GM18511 (cell line): ENCODE measurements around the gene PNLIPRP2.

Source experiments
- ATAC-seq: cut with Tn5 transposase; IDR thresholded peaks from one replicate; pipeline ENCODE4 v1.9.1; 2021; ENCODE audit warnings: mild to moderate bottlenecking, moderate library complexity; ENCODE audit not compliant: unreplicated experiment

The PNLIPRP2 gene

DNA sequence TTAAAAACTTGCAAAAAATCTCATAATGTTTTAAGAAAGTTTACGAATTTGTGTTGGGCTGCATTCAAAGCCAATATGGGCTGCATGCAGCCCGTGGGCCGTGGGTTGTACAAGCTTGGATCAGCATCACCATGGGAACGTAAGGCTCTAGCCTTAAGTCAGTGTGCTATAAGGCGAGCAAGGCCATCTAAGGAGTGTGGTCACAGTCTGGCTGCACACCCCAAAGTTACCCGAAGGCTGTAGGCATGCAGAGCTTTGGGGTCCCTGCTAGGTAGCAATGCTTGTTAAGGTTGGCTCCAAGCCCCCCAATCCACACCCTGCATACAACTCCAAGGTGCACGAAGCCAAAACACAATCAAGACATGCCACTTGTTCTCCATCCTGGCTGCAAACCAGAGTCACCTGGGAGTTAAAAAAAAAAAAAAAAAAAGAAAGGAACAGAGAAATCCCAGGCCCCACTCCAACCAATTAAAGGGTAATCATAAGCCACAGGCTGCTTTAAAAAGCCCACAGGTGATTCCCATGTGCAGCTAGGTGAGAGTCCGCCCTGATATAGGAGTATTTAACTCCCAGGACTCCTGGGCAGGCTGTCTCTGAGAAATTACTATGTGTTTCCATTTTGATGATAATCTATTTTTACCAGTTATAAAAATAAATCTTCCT, 8.5 kb upstream of the PNLIPRP2 start:
- no peak for ATAC-seq

DNA sequence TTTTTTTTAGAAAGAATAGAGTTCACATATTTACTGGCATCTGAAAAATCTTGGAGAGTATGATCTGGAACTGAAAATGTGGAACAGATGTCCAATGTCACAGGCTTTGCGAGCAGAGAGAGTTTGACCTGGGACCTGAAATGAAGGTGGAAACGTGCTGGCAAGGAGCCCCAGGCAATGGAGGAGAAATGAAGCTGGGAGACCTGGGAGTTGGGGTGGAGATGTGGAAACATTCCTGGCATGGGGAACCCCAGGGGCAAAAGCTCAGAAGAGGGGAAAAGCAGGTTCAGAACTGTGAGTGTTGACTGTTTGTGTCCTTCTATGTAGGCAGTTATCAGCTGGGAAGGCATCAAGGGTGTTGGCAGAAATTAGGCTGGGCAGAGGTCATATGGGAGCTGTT, 7.3 kb upstream of the PNLIPRP2 start:
- no peak for ATAC-seq

DNA sequence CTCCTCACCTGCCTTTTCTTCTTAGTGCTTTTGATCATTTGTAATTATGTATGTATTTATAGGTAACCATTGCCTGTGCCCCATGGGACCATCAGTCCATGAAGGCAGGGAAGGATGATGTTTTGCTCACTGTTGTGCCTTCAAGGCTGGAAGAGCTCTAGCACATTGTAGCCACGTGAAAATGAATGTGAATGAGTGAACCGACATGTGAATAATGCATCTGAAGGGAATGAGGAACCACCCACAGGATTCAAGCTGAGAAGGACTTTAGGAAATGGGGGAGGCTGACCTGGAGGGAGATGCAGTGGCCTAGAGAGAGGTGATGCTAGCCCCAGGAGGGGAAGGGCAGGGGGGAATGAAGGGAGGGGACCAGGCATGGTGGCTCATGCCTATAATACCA, 6.0 kb upstream of the PNLIPRP2 start:
- no peak for ATAC-seq

DNA sequence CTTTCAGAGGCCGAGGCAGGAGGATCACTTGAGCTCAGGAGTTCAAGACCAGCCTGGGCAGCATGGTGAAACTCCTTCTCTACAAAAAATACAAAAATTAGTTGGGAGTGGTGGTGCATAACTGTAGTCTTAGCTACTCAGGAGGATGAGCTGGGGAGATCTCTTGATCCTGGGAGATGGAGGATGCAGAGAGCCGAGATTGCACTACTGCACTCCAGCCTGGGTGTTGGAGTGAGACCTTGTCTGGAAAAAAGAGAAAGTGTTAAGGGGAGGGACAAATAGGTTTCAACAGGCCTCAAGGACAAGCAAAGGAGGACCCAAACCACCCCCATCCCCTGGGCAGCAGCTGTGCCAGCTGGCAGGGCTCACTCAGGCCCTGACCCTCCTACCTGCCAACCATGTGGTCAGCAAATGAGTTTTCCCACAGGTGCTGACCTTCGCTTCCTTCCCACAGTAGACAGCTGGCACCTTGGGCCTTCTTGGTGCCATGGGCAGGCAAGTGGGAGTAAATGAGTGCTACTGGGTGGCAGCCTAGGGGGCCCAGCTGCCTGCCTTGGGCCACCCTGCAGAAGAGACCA, 5.5 kb upstream of the PNLIPRP2 start:
- no peak for ATAC-seq

DNA sequence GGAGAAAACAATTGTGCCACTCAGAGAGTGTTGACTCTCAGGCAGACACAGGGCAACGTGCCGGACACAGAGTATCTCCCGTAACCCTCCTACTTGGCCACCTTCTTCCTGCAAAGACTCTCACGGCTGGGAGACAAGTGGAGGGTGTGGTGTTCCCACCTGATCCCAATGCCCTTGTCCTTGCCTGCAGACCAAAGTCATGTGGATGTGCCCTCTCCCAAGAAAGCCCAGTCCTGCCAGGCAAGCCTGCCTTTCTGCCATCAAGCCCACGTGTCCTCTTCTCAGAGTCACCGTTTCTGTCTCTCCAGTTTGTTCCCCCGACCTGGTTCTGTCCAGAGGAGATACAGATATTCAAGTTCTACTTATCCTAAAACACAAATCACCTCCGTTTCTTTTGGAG, 723 bp downstream of the PNLIPRP2 start:
- no peak for ATAC-seq

DNA sequence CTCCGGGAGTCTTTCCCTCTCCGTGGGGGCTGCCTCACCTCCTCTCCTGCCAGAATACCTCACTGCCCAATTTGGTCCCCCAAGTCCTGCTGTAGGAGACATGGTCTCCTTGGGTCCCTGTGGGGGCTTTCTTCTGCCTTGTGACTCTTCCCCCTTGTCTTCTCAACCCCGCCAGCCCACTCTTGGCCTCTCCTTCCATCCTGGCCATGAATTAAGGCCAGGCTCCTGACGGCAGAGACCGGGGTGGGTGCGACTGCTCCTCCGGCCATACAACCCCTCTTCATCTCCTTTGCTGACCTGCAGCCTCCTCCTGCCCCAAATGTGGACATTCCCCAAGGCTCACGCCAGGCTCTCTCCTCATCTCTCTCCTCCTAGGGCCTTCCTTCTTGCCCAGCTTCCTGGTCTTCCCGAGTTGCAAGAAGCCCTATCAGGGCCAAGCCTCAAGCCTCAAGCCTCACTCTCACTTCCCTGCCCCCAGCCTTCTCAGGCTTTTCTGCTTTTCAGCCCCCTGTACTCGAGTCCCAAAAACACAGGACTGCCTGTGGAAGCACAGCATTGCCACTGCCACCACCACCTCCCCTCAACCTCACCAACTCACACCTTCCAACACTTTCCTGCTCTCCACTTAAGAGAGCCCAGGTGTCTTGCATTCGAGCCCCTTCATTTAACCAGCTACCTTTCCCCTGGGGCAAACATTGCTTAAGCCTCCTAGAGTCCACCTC, 1.3 kb downstream of the PNLIPRP2 start:
- no peak for ATAC-seq

DNA sequence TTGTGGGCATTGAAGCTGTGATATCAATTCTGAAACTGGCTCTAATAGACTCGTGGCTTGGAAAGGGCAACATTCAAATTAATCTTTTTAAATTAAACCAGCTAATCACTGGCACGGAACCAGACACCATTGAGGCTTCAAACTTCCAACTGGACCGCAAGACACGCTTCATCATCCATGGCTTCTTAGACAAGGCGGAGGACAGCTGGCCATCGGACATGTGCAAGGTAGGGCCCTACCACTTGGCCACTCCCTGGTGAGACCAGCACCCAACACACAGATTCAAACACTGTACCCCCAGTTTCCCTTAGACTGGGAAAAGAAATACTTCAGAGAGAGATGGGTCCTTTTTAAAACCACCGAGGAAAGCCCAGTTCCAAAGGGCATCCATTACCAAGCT, 5.1 kb downstream of the PNLIPRP2 start:
- ATAC-seq = no peak

DNA sequence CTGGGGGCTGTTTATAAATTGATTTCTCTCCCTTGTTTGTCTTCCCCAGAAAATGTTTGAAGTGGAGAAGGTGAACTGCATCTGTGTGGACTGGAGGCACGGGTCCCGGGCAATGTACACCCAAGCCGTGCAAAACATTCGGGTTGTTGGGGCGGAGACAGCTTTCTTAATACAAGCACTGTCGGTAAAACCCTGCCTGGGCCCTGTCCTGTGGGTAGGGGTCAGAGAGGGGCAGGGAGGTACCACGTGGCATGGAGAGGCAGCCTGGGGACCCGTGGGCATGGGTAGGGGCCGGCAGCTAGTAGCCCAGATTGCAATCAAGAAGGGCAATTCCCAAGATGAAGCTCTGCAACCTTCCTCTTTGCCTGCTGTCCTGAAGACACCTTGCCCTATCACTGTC, 6.1 kb downstream of the PNLIPRP2 start:
- ATAC-seq = no peak

DNA sequence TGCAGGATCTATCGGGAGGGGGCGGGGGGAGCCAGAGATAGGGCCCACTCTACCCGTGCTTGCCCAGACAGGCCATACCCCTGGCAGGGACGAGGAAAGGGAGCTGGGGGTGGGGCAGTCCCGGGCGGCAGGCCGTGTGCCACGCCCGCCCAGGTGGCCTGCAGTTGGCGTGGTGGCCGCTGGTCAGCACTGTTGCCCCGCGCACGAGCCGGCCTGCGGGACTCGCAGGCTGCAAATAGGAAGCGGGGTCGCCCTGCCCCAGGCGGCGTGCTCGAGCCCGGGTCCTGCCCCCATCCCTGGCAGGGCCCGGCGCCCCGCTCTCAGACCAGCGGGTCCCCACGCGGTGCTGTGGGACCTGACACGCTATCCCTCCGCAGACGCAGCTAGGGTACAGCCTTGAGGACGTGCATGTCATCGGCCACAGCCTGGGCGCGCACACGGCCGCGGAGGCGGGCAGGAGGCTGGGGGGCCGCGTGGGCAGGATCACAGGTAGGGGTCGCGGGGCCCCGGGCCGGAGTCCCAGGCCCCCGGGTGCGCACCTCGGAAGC, 6.7 kb downstream of the PNLIPRP2 start:
- no peak for ATAC-seq

DNA sequence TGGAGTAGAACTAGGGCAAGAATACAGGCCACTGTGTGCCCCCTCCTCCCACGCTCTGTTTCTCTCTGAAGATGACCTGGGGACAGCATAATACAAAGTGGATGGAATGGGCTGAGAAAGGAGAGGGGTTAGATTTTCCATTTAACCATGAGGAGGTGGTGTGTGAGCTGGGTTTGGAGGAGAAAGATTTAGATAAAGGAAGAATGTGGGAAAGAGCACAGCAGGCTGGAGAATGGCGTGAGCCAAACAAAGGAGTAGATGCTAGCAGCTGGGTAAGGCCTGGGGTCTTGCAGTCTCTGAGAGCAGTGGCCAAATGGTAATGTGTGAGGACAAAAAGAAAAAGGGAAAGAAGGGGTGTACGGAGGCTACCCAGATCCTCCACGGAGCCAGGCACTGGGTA, 8.6 kb downstream of the PNLIPRP2 start:
- no peak for ATAC-seq

DNA sequence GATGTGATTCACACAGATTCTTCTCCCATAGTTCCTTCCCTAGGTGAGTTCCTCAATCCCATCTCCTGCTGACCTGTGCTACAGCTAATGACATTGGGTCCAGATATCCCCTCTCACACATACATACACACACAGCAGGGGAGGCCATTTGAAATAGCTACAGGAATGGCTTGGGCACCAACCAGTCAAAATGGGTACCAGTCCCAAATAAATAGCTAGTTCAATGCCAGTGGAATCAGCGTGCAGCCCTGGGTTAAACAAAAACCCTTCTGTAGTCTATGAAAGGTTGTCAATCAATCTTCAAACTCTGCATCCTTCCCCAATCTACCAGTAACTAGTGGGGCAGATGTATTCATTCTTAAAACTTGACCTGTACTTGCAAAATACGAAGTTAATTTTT, 9.3 kb downstream of the PNLIPRP2 start:
- ATAC-seq = no peak

DNA sequence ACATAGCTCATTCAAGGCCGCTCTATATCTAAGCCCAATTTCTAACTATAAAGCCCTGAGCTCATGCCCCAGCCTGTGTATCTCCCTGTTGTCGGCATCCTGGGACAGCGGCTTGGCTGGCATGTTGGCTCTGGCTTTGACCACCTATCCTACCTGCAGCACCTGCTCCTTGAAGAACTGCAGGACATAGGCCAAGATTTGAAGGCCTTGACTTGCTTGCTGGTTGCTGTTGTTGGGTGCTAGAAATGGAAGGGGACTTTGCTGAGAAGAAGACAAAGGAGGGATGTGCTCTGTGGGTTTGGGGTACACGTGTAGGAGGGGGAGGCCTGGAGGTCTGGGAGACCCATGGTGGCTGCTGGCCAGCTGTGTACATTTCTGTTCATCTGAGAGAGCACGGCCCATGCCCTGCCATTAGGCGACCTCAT, 11.1 kb downstream of the PNLIPRP2 start:
- ATAC-seq = no peak

DNA sequence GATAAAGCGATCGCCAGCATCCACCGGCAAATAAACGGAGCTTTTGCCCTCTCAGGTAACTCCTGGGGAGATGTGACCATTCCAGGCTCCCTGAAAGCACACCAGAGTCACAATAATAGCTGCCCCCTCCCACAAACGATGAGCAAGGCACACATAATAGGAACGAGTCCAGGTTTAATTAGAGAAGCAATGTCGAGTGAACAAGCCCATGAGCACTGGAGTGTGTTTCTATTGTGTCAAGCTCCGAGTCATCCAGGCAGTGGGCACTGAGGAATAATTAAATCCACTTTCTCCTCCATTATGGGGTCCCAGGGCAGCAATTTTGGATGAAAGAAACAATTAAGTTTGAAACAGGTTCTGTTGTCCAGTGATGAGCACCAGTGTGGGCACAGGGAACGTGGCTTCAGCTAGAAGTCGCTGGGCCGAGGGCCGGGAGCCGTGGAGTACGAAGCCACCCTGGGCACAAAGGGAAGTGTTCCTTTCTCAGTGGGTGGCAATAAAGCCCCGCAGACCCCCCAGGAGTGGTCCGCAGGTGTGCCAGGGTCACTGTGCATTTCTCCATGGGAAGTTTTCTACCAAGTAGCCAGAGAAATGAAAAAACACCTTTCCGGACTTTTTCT, 12.0 kb downstream of the PNLIPRP2 start:
- ATAC-seq = no peak

DNA sequence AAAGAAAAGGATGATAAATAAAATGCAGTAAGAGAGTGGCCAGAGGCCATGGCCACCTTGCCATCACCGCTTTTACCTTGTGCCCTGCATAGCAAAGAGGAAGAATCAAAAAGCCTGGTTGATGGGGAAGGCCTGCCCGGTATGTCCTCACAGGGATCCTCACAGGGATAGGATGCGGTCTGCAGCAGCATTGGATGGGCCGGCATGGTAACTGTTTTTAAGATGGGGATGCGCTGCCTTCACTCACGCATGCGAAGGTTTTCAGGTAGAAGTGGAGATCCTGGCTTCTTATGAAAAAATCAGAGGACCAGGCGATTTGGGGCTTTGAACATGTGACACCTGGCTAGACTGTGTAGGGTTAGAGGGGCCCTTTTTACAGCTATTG, 12.5 kb downstream of the PNLIPRP2 start:
- no peak for ATAC-seq

DNA sequence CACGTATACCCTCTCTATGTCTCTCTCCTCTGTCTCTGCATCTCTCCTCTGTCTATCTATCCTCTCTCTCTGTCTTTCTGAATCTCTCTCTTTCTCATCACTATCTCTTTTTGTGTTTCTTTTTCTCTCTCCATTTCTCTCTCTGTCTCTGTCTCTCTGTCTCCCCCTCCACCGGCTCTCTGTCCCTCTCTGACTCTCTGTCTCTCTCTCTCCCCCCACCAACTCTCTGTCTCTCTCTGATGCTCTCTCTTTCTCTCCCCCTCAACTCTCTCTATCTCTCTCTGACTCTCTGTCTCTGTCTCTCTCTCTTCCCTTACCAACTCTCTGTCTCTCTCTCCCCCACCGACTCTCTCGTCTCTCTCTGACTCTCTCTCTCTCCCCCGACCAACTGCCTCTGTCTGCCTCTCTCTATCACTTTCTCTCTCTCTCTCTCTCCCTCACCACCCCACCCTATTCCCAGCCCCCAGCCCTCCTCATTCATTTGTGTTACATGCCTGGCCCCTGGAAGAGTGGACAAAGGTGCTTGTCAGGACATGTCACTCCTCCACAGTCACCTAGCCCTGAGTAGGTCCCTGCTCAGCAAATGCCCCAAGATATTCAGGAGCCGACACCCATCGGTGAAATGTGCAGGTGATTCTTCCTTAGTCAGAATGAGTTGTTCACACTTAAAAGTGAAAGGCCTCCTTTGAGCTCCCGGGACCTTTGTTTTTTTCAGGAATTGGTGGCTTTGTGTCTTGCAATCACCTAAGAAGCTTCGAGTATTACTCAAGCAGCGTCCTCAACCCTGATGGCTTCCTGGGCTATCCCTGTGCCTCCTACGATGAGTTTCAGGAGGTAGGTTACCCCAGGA, 13.6 kb downstream of the PNLIPRP2 start:
- no peak for ATAC-seq

DNA sequence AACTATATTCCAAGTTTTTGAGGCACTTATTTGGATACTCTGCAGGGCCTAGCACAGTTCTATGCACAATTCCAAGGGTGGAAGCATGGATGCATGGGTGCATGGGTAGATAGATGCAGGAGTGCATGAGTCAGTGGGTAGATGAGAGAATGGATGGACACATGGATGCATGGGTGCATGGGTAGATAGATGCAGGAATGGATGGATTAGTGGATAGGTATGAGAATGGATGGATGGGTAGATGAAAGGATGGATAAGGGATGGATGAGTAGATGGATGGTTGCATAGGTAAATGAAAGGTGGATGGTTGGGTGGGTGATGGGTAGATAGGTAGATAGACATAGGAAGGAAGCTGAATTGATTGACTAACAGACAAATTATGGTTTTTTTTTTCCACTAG, 15.6 kb downstream of the PNLIPRP2 start:
- ATAC-seq = no peak

DNA sequence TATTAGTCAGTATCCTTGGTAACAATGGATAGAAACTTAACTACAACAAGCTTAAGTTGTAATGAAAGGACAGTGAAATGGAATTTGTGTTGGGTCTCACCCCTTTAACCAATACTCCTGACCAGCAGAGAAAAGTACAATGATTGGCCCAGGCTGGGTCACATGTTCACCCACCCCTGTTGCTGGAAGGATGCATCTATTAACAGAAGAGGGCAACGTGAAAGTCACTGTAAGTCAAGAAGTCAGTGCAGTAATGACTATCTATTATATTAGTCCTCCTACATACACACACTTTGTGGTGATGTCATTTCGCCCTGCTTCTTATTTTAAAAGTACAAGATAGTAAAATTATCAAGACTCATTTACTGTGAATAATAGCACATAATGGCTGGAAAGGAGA, 16.2 kb downstream of the PNLIPRP2 start:
- ATAC-seq = no peak

DNA sequence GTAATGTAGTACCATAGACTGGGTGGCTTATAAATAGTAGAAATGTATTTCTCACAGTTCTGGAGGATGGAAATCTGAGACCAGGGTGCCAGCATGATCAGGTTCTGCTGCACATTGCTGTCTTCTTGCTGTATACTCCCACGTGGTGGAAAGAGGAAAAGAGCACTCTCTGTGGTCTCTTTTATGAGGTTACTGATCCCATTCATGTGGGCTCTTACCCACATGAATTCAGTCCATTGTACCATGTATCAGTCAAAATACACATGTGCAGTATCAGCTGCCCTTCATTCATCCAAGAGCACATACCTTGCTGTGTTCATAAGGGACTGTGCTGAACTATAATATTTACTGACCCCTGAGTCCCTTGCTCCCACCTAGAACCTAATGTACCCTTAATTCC, 17.1 kb downstream of the PNLIPRP2 start:
- no peak for ATAC-seq

DNA sequence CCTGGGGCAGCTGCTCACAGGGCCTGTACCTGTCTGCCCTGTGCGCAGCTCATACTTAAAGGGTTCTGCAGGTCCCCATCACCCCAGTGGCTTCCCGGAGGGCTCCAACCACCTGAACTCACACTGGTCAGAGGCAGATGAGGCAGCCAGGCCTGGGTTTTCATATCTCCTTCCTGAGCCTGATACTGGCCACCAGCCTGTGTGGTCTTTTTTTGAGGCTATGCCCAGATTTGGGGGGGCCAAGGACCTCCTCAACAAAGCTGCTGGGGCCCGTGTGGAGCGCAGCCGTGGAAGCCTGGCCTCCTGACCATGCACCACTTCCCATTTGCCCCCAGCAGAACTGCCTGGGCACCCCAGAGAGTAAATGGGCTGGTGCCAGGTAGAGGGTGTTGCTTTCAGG, 25.7 kb downstream of the PNLIPRP2 start:
- ATAC-seq = no peak

DNA sequence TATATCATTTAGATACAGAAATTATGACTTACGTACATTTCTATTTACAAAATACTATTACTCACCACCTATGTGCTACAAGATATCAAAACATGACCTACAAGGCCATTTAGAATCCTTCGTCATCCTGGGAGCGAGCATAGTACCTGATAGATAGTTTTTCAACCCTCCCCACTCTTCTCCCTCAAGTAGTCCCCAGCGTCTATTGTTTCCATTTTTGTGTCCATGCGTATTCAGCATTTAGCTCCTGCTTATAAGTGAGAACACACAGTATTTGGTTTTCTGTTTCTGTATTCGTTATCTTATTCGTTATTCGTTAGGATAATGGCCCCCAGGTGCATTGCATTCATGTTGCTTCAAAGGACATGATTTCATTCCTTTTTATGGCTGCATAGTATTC, 28.1 kb downstream of the PNLIPRP2 start:
- no peak for ATAC-seq

DNA sequence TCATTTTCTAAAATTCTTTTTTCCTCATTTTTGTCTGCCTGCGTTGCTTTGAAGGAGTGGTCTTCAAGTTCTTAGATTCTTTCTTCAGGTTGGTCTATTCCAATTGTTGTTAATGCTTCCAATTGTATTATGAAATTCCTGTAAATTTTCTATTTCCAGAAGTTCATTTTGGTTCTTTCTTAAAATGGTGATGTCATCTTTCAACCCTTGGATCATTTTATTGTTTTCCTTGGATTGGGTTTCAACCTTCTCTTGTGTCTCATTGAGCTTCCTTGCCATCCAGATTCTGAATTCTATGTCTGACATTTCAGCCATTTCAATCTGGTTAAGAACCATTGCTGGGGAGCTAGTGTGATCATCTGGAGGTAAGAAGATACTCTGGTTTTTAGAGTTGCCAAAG, 33.1 kb downstream of the PNLIPRP2 start:
- ATAC-seq = no peak
